GM23338 (cell line): Measurements from ENCODE around the gene CDC25C.

Source experiments
- CREB1 ChIP-seq: fragments of 250-450 bp; sonication (Bioruptor Pico); IDR thresholded peaks from 2 replicates; pipeline ENCODE4 v1.5.0; 2020; ENCODE audit warnings: low read depth, mild to moderate bottlenecking, moderate library complexity
- CTCF ChIP-seq, 2 experiments: fragments of 200-600 bp in 1 of 2; sonication (generic) in 1 of 2; conservative IDR thresholded peaks; 2 replicates each; pipeline versions ENCODE4 v1.5.1 to v1.6.1; 2016 to 2017; ENCODE audit warnings: antibody characterized with exemption in 2 of 2, low read depth in 2 of 2, mild to moderate bottlenecking in 2 of 2, moderate library complexity in 1 of 2
- EZH2 ChIP-seq: fragments of 200-600 bp; sonication (generic); IDR thresholded peaks from one replicate; pipeline ENCODE4 v1.8.0; 2017; ENCODE audit warnings: antibody characterized with exemption, mild to moderate bottlenecking, low read depth; ENCODE audit not compliant: unreplicated experiment
- EZH2phosphoT487 ChIP-seq: fragments of 200-600 bp; sonication (generic); IDR thresholded peaks from one replicate; pipeline ENCODE4 v1.8.1; 2018; ENCODE audit warnings: antibody characterized with exemption; ENCODE audit not compliant: unreplicated experiment
- JUNB ChIP-seq: IDR thresholded peaks from one replicate; pipeline ENCODE4 v1.6.1; 2016; ENCODE audit warnings: antibody characterized with exemption; ENCODE audit not compliant: unreplicated experiment
- NANOG ChIP-seq: IDR thresholded peaks from 2 replicates; pipeline ENCODE4 v1.6.1; 2016; ENCODE audit warnings: antibody characterized with exemption, borderline replicate concordance
- POLR2AphosphoS5 ChIP-seq: IDR thresholded peaks from 2 replicates; pipeline ENCODE4 v1.6.1; 2016; ENCODE audit warnings: antibody characterized with exemption, low read depth
- REST ChIP-seq: IDR thresholded peaks from one replicate; pipeline ENCODE4 v1.6.1; 2018; ENCODE audit warnings: antibody characterized with exemption; ENCODE audit not compliant: unreplicated experiment
- STAT1 ChIP-seq: IDR thresholded peaks from one replicate; pipeline ENCODE4 v1.6.1; 2016; ENCODE audit warnings: antibody characterized with exemption; ENCODE audit not compliant: unreplicated experiment
- ZNF114 ChIP-seq: fragments of 250-450 bp; sonication (Bioruptor Pico); IDR thresholded peaks from 2 replicates; pipeline ENCODE4 v1.5.0; 2020; ENCODE audit warnings: mild to moderate bottlenecking, moderate library complexity
- ZNF331 ChIP-seq: fragments of 250-450 bp; sonication (Bioruptor Pico); IDR thresholded peaks from 2 replicates; pipeline ENCODE4 v1.5.0; 2020; ENCODE audit warnings: low read depth, mild to moderate bottlenecking, moderate library complexity
- ZNF462 ChIP-seq: fragments of 250-450 bp; sonication (Bioruptor Pico); IDR thresholded peaks from 2 replicates; pipeline ENCODE4 v1.5.0; 2020; ENCODE audit warnings: mild to moderate bottlenecking, moderate library complexity

- TF ChIP-seq CTCF (conservative IDR thresholded peaks at IDR 0.05; ENCODE audit: low read depth in 2 of 2): no peak
- TF ChIP-seq EZH2phosphoT487: no peak
- no peak for TF ChIP-seq POLR2AphosphoS5
- no peak for TF ChIP-seq EZH2
- no peak for TF ChIP-seq REST
- no peak for TF ChIP-seq NANOG
- TF ChIP-seq CREB1 (CRISPR knock-in tag): no peak
- no peak for TF ChIP-seq ZNF114 (CRISPR knock-in tag)
- no peak for TF ChIP-seq JUNB
- TF ChIP-seq ZNF331: no peak
- no peak for TF ChIP-seq ZNF462 (CRISPR knock-in tag)
- TF ChIP-seq STAT1: no peak
Measured at GRCh38 chr5:138271281-138271680, 60.3 kb downstream of the CDC25C start.
